GM13976 (cell line): ENCODE measurements around the gene SIAH2.

Experiments used
- DNase-seq: peaks from one replicate; pipeline ENCODE4 v3.0.0; 2012; ENCODE audit warnings: low spot score
- CTCF ChIP-seq: IDR thresholded peaks from 2 replicates; pipeline ENCODE4 v1.5.1; 2012; ENCODE audit warnings: borderline replicate concordance, mild to moderate bottlenecking; ENCODE audit not compliant: insufficient read depth; ENCODE audit errors: extremely low read depth, missing control alignments, control extremely low read depth
- in situ Hi-C: fragments of 300-500 bp; cut with MboI; formaldehyde crosslinking; loops from one replicate; pipeline ENCODE4 v1.12.0; 2022; ENCODE audit warnings: low sequenced_read_pairs, mixed read lengths, inconsistent platforms; ENCODE audit not compliant: unreplicated experiment

The SIAH2 gene

DNA sequence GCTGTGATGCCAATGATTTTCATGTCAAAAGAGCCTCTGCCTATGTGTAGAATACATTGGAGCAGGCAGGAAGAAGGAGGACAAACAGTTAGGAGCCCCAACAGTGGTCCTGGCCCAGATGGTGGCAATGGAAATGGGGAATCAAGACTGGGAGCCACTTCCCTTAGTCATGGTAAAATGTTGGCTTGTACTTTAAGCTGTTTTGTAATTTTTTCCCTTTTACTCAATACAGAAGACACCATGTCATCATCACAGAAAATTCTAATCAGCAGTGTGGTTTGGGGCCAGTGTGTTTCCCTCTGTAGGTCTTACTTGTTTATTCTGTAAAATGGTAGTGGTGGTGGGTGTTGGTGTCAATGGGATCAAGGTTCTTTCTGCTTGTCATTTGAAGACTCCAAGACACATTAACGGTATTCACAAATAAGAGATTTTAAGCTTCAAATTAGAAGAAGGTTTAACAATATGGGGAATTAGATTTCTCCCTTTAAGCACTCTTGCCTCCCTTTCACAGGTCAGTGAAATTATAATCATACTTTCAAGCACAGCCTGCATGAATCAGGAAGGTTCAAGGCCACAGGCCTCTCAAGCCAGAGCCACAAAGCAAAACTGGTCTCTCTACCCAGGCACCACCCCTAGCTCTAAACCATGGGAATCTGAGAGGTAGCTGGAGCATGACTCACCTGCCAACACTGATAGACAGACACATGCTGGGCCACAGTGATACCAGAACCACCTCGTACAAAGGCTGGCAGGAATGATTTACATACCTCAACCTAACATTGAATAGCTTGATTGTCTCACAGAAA lies 24.9 kb downstream of the SIAH2 start:
- in situ Hi-C loops, result no loop called here
- DNase-seq, result no peak
- TF ChIP-seq CTCF, result no peak

GRCh38 chr3:150736903-150737832 lies 25.8 kb downstream of the SIAH2 start:
- no peak for TF ChIP-seq CTCF
- DNase-seq, result no peak
- in situ Hi-C loops, result no loop called here

- no peak for DNase-seq
- TF ChIP-seq CTCF, result no peak
- in situ Hi-C loops, result no loop called here
Measured at GRCh38 chr3:150736316-150736719, 26.7 kb downstream of the SIAH2 start.

GRCh38 chr3:150734795-150735119 lies 28.2 kb downstream of the SIAH2 start:
- no peak for DNase-seq
- TF ChIP-seq CTCF, result no peak
- in situ Hi-C loops, result no loop called here

- no peak for DNase-seq
- in situ Hi-C loops, result no loop called here
- no peak for TF ChIP-seq CTCF
Measured at GRCh38 chr3:150733936-150734794, 28.8 kb downstream of the SIAH2 start.

GRCh38 chr3:150733373-150733935 lies 29.5 kb downstream of the SIAH2 start:
- in situ Hi-C loops, result no loop called here
- DNase-seq, result no peak
- no peak for TF ChIP-seq CTCF
